SK-N-SH treated with all-trans-retinoic acid at 6 μM for 48 hours (cell line): ENCODE results near the gene HCRTR1.

ENCODE experiments used
- ATAC-seq: fragments of 200-7000 bp; cut with Tn5 transposase; 3 replicates; pipeline ENCODE4 v1.9.1; 2020; ENCODE audit warnings: mild to moderate bottlenecking, moderate library complexity
- BACH2 ChIP-seq: fragments of 250-450 bp; sonication (Bioruptor Pico); IDR thresholded peaks from 2 replicates; pipeline ENCODE4 v1.9.0; 2021; ENCODE audit warnings: mild to moderate bottlenecking, borderline replicate concordance
- CSDC2 ChIP-seq: fragments of 250-450 bp; sonication (Bioruptor Pico); IDR thresholded peaks from 2 replicates; pipeline ENCODE4 v1.5.0; 2020; ENCODE audit warnings: mild to moderate bottlenecking, moderate library complexity
- CSRNP3 ChIP-seq: fragments of 250-450 bp; sonication (Bioruptor Pico); IDR thresholded peaks from 2 replicates; pipeline ENCODE4 v1.5.1; 2021; ENCODE audit warnings: mild to moderate bottlenecking, moderate library complexity
- ESRRG ChIP-seq: fragments of 250-450 bp; sonication (Bioruptor Pico); IDR thresholded peaks from 2 replicates; pipeline ENCODE4 v1.6.1; 2021; ENCODE audit warnings: mild to moderate bottlenecking
- GLIS3 ChIP-seq: fragments of 250-450 bp; sonication (Bioruptor Pico); IDR thresholded peaks from 2 replicates; pipeline ENCODE4 v1.5.0; 2020; ENCODE audit warnings: mild to moderate bottlenecking, moderate library complexity
- ISL1 ChIP-seq: fragments of 250-450 bp; sonication (Bioruptor Pico); IDR thresholded peaks from 2 replicates; pipeline ENCODE4 v2.1.2; 2022; ENCODE audit warnings: mild to moderate bottlenecking, moderate library complexity
- PATZ1 ChIP-seq: fragments of 250-450 bp; sonication (Bioruptor Pico); IDR thresholded peaks from 2 replicates; pipeline ENCODE4 v1.8.0; 2020; ENCODE audit warnings: mild to moderate bottlenecking, moderate library complexity, borderline replicate concordance
- POU6F1 ChIP-seq: fragments of 250-450 bp; sonication (Bioruptor Pico); IDR thresholded peaks from 2 replicates; pipeline ENCODE4 v1.8.0; 2021; ENCODE audit warnings: low read depth, mild to moderate bottlenecking, moderate library complexity, borderline replicate concordance
- PPARA ChIP-seq: fragments of 250-450 bp; sonication (Bioruptor Pico); IDR thresholded peaks from 2 replicates; pipeline ENCODE4 v1.5.0; 2020; ENCODE audit warnings: mild to moderate bottlenecking, borderline replicate concordance
- RARB ChIP-seq: fragments of 250-450 bp; sonication (Bioruptor Pico); IDR thresholded peaks from 2 replicates; pipeline ENCODE4 v1.8.0; 2021; ENCODE audit warnings: mild to moderate bottlenecking, moderate library complexity
- TCF4 ChIP-seq: fragments of 250-450 bp; sonication (Bioruptor Pico); IDR thresholded peaks from 2 replicates; pipeline ENCODE4 v1.8.0; 2021; ENCODE audit warnings: mild to moderate bottlenecking, moderate library complexity, borderline replicate concordance
- TOX ChIP-seq: fragments of 250-450 bp; sonication (Bioruptor Pico); IDR thresholded peaks from 2 replicates; pipeline ENCODE4 v1.8.0; 2021; ENCODE audit warnings: mild to moderate bottlenecking, moderate library complexity, borderline replicate concordance
- ZFP30 ChIP-seq: fragments of 450-650 bp; formaldehyde crosslinking; IDR thresholded peaks from 2 replicates; pipeline ENCODE4 v1.5.0; 2022; ENCODE audit warnings: mild to moderate bottlenecking, moderate library complexity
- ZNF8 ChIP-seq: fragments of 450-650 bp; formaldehyde crosslinking; IDR thresholded peaks from 2 replicates; pipeline ENCODE4 v1.5.0; 2020; ENCODE audit warnings: mild to moderate bottlenecking, moderate library complexity
- TF ChIP-seq, protein P1 (sequence below): fragments of 250-450 bp; sonication (Bioruptor Pico); IDR thresholded peaks from 2 replicates; pipeline ENCODE4 v1.5.0; 2020; ENCODE audit warnings: mild to moderate bottlenecking, moderate library complexity
- TF ChIP-seq, protein P2 (sequence below): fragments of 250-450 bp; sonication (Bioruptor Pico); IDR thresholded peaks from 2 replicates; pipeline ENCODE4 v1.5.1; 2020; ENCODE audit warnings: low read depth, mild to moderate bottlenecking, moderate library complexity

The HCRTR1 gene

DNA sequence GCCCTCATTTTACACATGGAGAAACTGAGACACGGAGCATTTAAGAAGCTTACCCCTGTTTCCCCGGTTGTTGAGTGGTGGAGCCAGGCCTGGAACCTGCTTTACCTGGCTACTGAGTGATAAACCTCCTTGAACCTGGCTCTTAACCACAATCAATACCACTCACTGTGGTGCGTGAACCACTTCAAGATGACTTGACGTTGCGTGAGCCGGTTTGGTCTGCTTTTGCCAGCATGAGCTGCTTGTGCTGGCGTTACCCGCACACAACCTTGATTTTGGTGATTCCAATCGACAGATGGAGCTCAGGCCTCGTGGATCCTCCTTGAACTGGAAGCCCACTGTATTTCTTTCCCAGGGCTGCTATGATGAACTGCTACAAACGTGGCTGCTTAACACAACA is 47.3 kb upstream of the HCRTR1 start:
- no peak for TF ChIP-seq PATZ1 (CRISPR knock-in tag)
- no peak for TF ChIP-seq GLIS3

GRCh38 chr1:31570906-31571305 is 46.6 kb upstream of the HCRTR1 start:
- no peak for ATAC-seq

More for the DNA sequence above, 47.3 kb upstream of the HCRTR1 start:
- no peak for ATAC-seq

DNA sequence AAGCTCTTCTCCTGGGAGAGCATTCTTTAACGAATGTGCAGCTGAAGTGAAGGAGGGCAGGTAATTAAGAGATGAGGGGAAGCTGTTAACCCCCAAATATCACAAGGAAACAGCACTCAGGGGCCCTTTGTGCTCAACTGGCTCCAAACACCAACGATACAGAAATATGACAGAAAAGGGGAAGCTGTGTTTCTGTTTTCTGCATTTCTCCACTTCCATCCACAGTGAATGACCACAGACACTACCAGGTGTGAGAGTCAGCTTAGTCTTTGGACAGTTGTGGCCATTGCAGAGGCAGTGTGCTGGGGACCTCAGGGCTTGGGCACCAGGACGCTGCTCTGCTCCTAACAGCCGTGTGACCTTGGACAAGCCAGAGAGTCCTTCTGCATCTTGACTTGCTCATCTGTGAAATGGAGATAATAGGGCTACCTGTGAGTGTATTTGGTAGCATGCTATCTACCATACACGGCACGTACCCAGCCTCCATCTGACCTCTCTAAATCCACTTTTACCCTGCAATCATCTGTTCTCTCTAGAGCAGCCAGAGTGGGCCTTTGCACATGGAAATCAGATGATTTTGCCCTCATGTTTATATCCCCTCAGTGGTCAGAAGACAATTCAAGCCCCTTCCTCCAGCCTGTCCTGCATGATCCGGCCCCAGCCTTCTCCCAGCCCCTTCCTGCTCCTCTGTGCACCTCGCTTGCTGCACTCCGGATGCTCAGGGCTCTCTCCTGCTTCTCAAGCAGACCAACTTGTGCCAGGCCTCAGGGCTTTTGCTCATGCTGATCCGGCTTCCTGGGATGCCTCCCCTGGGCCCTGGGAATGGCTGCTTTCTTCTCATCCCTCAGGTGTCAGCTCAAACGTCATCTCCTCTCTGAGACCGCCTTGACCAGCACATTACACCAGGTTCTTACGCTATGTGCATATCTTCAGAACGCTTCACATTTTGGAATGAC is 45.9 kb upstream of the HCRTR1 start:
- ATAC-seq: no peak
- no peak for TF ChIP-seq RARB (CRISPR knock-in tag)
- no peak for TF ChIP-seq POU6F1 (CRISPR knock-in tag)
- no peak for TF ChIP-seq ISL1
- TF ChIP-seq ZFP30 (CRISPR knock-in tag): no peak
- TF ChIP-seq, protein P1, sequence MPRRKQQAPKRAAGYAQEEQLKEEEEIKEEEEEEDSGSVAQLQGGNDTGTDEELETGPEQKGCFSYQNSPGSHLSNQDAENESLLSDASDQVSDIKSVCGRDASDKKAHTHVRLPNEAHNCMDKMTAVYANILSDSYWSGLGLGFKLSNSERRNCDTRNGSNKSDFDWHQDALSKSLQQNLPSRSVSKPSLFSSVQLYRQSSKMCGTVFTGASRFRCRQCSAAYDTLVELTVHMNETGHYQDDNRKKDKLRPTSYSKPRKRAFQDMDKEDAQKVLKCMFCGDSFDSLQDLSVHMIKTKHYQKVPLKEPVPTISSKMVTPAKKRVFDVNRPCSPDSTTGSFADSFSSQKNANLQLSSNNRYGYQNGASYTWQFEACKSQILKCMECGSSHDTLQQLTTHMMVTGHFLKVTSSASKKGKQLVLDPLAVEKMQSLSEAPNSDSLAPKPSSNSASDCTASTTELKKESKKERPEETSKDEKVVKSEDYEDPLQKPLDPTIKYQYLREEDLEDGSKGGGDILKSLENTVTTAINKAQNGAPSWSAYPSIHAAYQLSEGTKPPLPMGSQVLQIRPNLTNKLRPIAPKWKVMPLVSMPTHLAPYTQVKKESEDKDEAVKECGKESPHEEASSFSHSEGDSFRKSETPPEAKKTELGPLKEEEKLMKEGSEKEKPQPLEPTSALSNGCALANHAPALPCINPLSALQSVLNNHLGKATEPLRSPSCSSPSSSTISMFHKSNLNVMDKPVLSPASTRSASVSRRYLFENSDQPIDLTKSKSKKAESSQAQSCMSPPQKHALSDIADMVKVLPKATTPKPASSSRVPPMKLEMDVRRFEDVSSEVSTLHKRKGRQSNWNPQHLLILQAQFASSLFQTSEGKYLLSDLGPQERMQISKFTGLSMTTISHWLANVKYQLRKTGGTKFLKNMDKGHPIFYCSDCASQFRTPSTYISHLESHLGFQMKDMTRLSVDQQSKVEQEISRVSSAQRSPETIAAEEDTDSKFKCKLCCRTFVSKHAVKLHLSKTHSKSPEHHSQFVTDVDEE (CRISPR knock-in tag): no peak
- no peak for TF ChIP-seq CSRNP3 (CRISPR knock-in tag)
- TF ChIP-seq PPARA (CRISPR knock-in tag): no peak

More at GRCh38 chr1:31570906-31571305, 46.6 kb upstream of the HCRTR1 start:
- TF ChIP-seq POU6F1 (CRISPR knock-in tag) (no peak), TCF4 (CRISPR knock-in tag) (no peak), GLIS3 (no peak), TOX (CRISPR knock-in tag) (no peak), CSDC2 (no peak), ZFP30 (CRISPR knock-in tag) (no peak), PPARA (CRISPR knock-in tag) (no peak), ESRRG (CRISPR knock-in tag) (no peak), ZNF8 (CRISPR knock-in tag) (no peak), BACH2 (CRISPR knock-in tag) (no peak), ISL1 (no peak)
- TF ChIP-seq, protein P2, sequence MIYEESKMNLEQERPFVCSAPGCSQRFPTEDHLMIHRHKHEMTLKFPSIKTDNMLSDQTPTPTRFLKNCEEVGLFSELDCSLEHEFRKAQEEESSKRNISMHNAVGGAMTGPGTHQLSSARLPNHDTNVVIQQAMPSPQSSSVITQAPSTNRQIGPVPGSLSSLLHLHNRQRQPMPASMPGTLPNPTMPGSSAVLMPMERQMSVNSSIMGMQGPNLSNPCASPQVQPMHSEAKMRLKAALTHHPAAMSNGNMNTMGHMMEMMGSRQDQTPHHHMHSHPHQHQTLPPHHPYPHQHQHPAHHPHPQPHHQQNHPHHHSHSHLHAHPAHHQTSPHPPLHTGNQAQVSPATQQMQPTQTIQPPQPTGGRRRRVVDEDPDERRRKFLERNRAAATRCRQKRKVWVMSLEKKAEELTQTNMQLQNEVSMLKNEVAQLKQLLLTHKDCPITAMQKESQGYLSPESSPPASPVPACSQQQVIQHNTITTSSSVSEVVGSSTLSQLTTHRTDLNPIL: no peak
- TF ChIP-seq, protein P1 (CRISPR knock-in tag): no peak
